HEK293 (cell line): Measurements from ENCODE around the gene MRC2.

ENCODE experiments used
- HOXA7 ChIP-seq: sonication (generic); formaldehyde crosslinking; IDR thresholded peaks from 2 replicates; pipeline ENCODE4 v1.8.1; 2022; ENCODE audit warnings: missing genetic modification reagents, borderline replicate concordance
- HOXC10 ChIP-seq: sonication (generic); formaldehyde crosslinking; IDR thresholded peaks from 2 replicates; pipeline ENCODE4 v1.8.1; 2023; ENCODE audit warnings: mild to moderate bottlenecking, missing genetic modification reagents
- KLF16 ChIP-seq: fragments of 450-650 bp; formaldehyde crosslinking; IDR thresholded peaks from 2 replicates; pipeline ENCODE4 v1.5.1; 2017; ENCODE audit warnings: missing biosample characterization, missing genetic modification characterization
- KLF7 ChIP-seq: fragments of 450-650 bp; formaldehyde crosslinking; IDR thresholded peaks from 2 replicates; pipeline ENCODE4 v1.5.1; 2016; ENCODE audit warnings: missing biosample characterization, missing genetic modification characterization, borderline replicate concordance
- SALL2 ChIP-seq: fragments of 450-650 bp; formaldehyde crosslinking; IDR thresholded peaks from 2 replicates; pipeline ENCODE4 v1.5.0; 2017; ENCODE audit warnings: missing biosample characterization, mild to moderate bottlenecking, missing genetic modification characterization, borderline replicate concordance
- TRIM28 ChIP-seq: IDR thresholded peaks from 2 replicates; pipeline ENCODE4 v1.6.1; 2011; ENCODE audit warnings: low read length, control low read depth, borderline replicate concordance
- ZBTB21 ChIP-seq: fragments of 450-650 bp; formaldehyde crosslinking; IDR thresholded peaks from 2 replicates; pipeline ENCODE4 v1.5.1; 2017; ENCODE audit warnings: missing biosample characterization, missing genetic modification characterization
- ZBTB48 ChIP-seq: fragments of 450-650 bp; formaldehyde crosslinking; IDR thresholded peaks from 2 replicates; pipeline ENCODE4 v1.5.1; 2016; ENCODE audit warnings: missing biosample characterization, missing genetic modification characterization
- ZFP37 ChIP-seq: fragments of 450-650 bp; formaldehyde crosslinking; IDR thresholded peaks from 2 replicates; pipeline ENCODE4 v1.5.1; 2016; ENCODE audit warnings: missing biosample characterization, missing genetic modification characterization
- ZNF114 ChIP-seq: fragments of 450-650 bp; formaldehyde crosslinking; IDR thresholded peaks from 2 replicates; pipeline ENCODE4 v1.5.0; 2017; ENCODE audit warnings: missing biosample characterization, missing genetic modification characterization
- ZNF146 ChIP-seq: fragments of 450-650 bp; formaldehyde crosslinking; IDR thresholded peaks from 2 replicates; pipeline ENCODE4 v1.5.1; 2016; ENCODE audit warnings: missing biosample characterization, missing genetic modification characterization
- ZNF148 ChIP-seq: fragments of 450-650 bp; formaldehyde crosslinking; IDR thresholded peaks from 2 replicates; pipeline ENCODE4 v1.5.0; 2017; ENCODE audit warnings: missing biosample characterization, missing genetic modification characterization, borderline replicate concordance
- ZNF169 ChIP-seq: fragments of 450-650 bp; formaldehyde crosslinking; IDR thresholded peaks from 2 replicates; pipeline ENCODE4 v1.5.1; 2016; ENCODE audit warnings: missing biosample characterization, missing genetic modification characterization
- ZNF184 ChIP-seq: fragments of 450-650 bp; IDR thresholded peaks from 2 replicates; pipeline ENCODE4 v1.5.1; 2018; ENCODE audit warnings: missing biosample characterization, mild to moderate bottlenecking, missing genetic modification characterization
- ZNF202 ChIP-seq: fragments of 450-650 bp; formaldehyde crosslinking; IDR thresholded peaks from 2 replicates; pipeline ENCODE4 v1.5.1; 2016; ENCODE audit warnings: missing biosample characterization, missing genetic modification characterization, borderline replicate concordance
- ZNF223 ChIP-seq: fragments of 450-650 bp; formaldehyde crosslinking; IDR thresholded peaks from 2 replicates; pipeline ENCODE4 v1.5.1; 2016; ENCODE audit warnings: missing biosample characterization, missing genetic modification characterization
- ZNF266 ChIP-seq: fragments of 450-650 bp; formaldehyde crosslinking; IDR thresholded peaks from 2 replicates; pipeline ENCODE4 v1.5.1; 2016; ENCODE audit warnings: missing biosample characterization, missing genetic modification characterization, low read depth
- ZNF335 ChIP-seq: fragments of 450-650 bp; formaldehyde crosslinking; conservative IDR thresholded peaks from 2 replicates; pipeline ENCODE4 v1.5.1; 2016; ENCODE audit warnings: missing biosample characterization, missing genetic modification characterization
- ZNF394 ChIP-seq: fragments of 450-650 bp; formaldehyde crosslinking; IDR thresholded peaks from 2 replicates; pipeline ENCODE4 v1.5.1; 2016; ENCODE audit warnings: missing biosample characterization, missing genetic modification characterization, mild to moderate bottlenecking, moderate library complexity, borderline replicate concordance
- ZNF398 ChIP-seq: fragments of 450-650 bp; formaldehyde crosslinking; IDR thresholded peaks from 2 replicates; pipeline ENCODE4 v1.5.1; 2017; ENCODE audit warnings: missing biosample characterization, missing genetic modification characterization
- ZNF433 ChIP-seq: fragments of 450-650 bp; formaldehyde crosslinking; IDR thresholded peaks from 2 replicates; pipeline ENCODE4 v1.5.1; 2016; ENCODE audit warnings: missing biosample characterization, missing genetic modification characterization, low read depth
- ZNF473 ChIP-seq: fragments of 450-650 bp; formaldehyde crosslinking; IDR thresholded peaks from 2 replicates; pipeline ENCODE4 v1.5.1; 2017; ENCODE audit warnings: missing biosample characterization, missing genetic modification characterization
- ZNF510 ChIP-seq: fragments of 450-650 bp; formaldehyde crosslinking; IDR thresholded peaks from 2 replicates; pipeline ENCODE4 v1.5.1; 2018; ENCODE audit warnings: mild to moderate bottlenecking, missing genetic modification characterization, missing biosample characterization; ENCODE audit not compliant: insufficient replicate concordance
- ZNF558 ChIP-seq: fragments of 450-650 bp; formaldehyde crosslinking; IDR thresholded peaks from 2 replicates; pipeline ENCODE4 v1.5.1; 2016; ENCODE audit warnings: missing biosample characterization, missing genetic modification characterization
- ZNF571 ChIP-seq: fragments of 450-650 bp; formaldehyde crosslinking; IDR thresholded peaks from 2 replicates; pipeline ENCODE4 v1.5.0; 2017; ENCODE audit warnings: missing biosample characterization, missing genetic modification characterization
- ZNF623 ChIP-seq: fragments of 450-650 bp; formaldehyde crosslinking; IDR thresholded peaks from 2 replicates; pipeline ENCODE4 v1.5.1; 2016; ENCODE audit warnings: missing biosample characterization, missing genetic modification characterization
- ZNF629 ChIP-seq: fragments of 450-650 bp; formaldehyde crosslinking; IDR thresholded peaks from 2 replicates; pipeline ENCODE4 v1.5.1; 2017; ENCODE audit warnings: missing biosample characterization, missing genetic modification characterization
- ZNF639 ChIP-seq: fragments of 450-650 bp; formaldehyde crosslinking; IDR thresholded peaks from 2 replicates; pipeline ENCODE4 v1.5.1; 2016; ENCODE audit warnings: missing biosample characterization, missing genetic modification characterization
- ZNF645 ChIP-seq: fragments of 450-650 bp; formaldehyde crosslinking; IDR thresholded peaks from 2 replicates; pipeline ENCODE4; 2016; ENCODE audit warnings: missing biosample characterization, missing genetic modification characterization
- ZNF701 ChIP-seq: fragments of 450-650 bp; formaldehyde crosslinking; IDR thresholded peaks from 2 replicates; pipeline ENCODE4 v1.5.1; 2016; ENCODE audit warnings: missing biosample characterization, missing genetic modification characterization
- ZNF747 ChIP-seq: fragments of 450-650 bp; formaldehyde crosslinking; IDR thresholded peaks from 2 replicates; pipeline ENCODE4 v1.5.1; 2016; ENCODE audit warnings: missing biosample characterization, missing genetic modification characterization
- ZNF837 ChIP-seq: fragments of 450-650 bp; formaldehyde crosslinking; IDR thresholded peaks from 2 replicates; pipeline ENCODE4 v1.5.1; 2016; ENCODE audit warnings: missing biosample characterization, missing genetic modification characterization
- ZSCAN30 ChIP-seq: fragments of 450-650 bp; IDR thresholded peaks from 2 replicates; pipeline ENCODE4 v1.5.1; 2018; ENCODE audit warnings: missing biosample characterization, mild to moderate bottlenecking, missing genetic modification characterization, moderate library complexity

Gene MRC2

GRCh38 chr17:62627219-62627903, at the start of gene MRC2 (continued):
- TF ChIP-seq ZNF645 (no peak), ZFP37 (tag by site-specific recombination) (no peak), ZNF571 (tag by site-specific recombination) (no peak), ZNF398 (tag by site-specific recombination) (peak; percentile 90), ZNF747 (tag by site-specific recombination) (no peak), ZNF701 (tag by site-specific recombination) (no peak), ZNF335 (tag by site-specific recombination) (peak; percentile 93), KLF16 (tag by site-specific recombination) (no peak; the same call in 1 of the 2 replicates), ZNF510 (tag by site-specific recombination) (no peak), ZNF266 (tag by site-specific recombination) (no peak), ZNF169 (tag by site-specific recombination) (no peak), ZBTB21 (0 out of 2 replicates have a peak, but pooled peaks have one; percentile 12), ZNF623 (tag by site-specific recombination) (no peak), ZNF639 (tag by site-specific recombination) (no peak), ZNF114 (tag by site-specific recombination) (no peak), KLF7 (tag by site-specific recombination) (no peak), ZNF558 (tag by site-specific recombination) (no peak), TRIM28 (no peak), ZNF184 (tag by site-specific recombination) (no peak), HOXA7 (no peak), ZNF148 (tag by site-specific recombination) (no peak), ZNF223 (tag by site-specific recombination) (no peak), SALL2 (no peak), ZNF202 (no peak), ZNF433 (tag by site-specific recombination) (no peak), ZNF394 (tag by site-specific recombination) (no peak), ZNF473 (tag by site-specific recombination) (no peak), ZSCAN30 (tag by site-specific recombination) (peak; percentile 22; the same call in 1 of the 2 replicates), ZNF837 (tag by site-specific recombination) (no peak), ZNF629 (tag by site-specific recombination) (peak; percentile 75), ZNF146 (no peak), ZBTB48 (tag by site-specific recombination) (peak; percentile 85), HOXC10 (no peak)
